ENCODE results near the gene UIMC1. TPM values are rescaled to one million over a fixed set of nuclear protein-coding genes. Genes with fewer than 3 reads are reported as not detected.
"Not testable (repeated sequence)": the region's sequence is repeated elsewhere in the genome, so short reads cannot be mapped to it uniquely, and the experiment has no call there.

The UIMC1 gene
- total RNA-seq, 1 experiment from 2014 or later, result 36.0 TPM

DNA sequence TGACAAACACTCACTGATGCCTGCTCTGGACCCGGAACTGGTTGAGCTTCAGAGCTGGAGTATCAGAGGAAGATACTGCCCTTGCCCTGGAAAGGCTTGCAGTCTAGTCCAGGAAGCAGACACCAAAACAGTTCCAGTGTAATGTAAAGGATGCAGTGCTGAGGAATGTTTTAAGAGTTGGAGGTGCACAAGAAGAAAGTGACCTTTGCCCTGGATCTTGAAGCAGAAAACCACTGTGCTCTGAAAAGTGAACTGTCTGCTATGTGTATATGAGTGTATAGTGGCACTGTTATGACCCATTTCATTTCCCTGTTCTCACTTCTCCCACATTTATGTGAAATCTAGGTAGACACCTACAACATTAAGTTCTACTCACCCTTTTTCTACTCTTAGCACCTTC, 18.0 kb upstream of the UIMC1 start:
- no peak for DNase-seq
- H3K27me3 ChIP-seq (ENCODE audit: control insufficient read depth, insufficient read depth, low read length), result no peaks in the 10 kb centered on the region
- H3K4me3 ChIP-seq (ENCODE audit: insufficient read depth, low read depth, low read length), result no peak overlapping the region
- H3K36me3 ChIP-seq (replicated peaks; ENCODE audit: control insufficient read depth, insufficient read depth, low read length), result peaks cover 3% of the 10 kb centered on the region

DNA sequence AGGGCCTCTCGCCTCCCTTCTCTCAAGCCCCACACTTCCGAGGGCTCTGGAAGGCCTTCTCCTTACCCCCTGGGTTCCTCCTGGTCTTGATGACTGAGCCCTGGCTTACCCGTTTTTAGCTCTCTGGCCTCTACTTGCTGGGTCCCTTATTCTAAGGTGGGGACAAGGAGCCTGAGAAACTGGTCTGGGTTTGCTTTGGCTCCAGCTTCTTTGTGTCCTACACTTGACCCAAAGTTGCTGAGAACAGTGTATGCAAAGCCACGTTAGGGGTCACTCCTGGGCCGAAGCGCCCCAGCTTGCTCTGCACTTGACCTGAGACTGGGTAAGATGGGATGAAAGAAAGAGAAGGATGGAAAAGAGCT, 16.7 kb upstream of the UIMC1 start:
- H3K36me3 ChIP-seq (replicated peaks; ENCODE audit: control insufficient read depth, insufficient read depth, low read length), result peaks cover 3% of the 10 kb centered on the region
- no peaks in the 10 kb centered on the region for H3K27me3 ChIP-seq (ENCODE audit: control insufficient read depth, insufficient read depth, low read length)
- no peak for DNase-seq
- peak overlapping the region; percentile 94 for H3K4me3 ChIP-seq (ENCODE audit: insufficient read depth, low read depth, low read length)

DNA sequence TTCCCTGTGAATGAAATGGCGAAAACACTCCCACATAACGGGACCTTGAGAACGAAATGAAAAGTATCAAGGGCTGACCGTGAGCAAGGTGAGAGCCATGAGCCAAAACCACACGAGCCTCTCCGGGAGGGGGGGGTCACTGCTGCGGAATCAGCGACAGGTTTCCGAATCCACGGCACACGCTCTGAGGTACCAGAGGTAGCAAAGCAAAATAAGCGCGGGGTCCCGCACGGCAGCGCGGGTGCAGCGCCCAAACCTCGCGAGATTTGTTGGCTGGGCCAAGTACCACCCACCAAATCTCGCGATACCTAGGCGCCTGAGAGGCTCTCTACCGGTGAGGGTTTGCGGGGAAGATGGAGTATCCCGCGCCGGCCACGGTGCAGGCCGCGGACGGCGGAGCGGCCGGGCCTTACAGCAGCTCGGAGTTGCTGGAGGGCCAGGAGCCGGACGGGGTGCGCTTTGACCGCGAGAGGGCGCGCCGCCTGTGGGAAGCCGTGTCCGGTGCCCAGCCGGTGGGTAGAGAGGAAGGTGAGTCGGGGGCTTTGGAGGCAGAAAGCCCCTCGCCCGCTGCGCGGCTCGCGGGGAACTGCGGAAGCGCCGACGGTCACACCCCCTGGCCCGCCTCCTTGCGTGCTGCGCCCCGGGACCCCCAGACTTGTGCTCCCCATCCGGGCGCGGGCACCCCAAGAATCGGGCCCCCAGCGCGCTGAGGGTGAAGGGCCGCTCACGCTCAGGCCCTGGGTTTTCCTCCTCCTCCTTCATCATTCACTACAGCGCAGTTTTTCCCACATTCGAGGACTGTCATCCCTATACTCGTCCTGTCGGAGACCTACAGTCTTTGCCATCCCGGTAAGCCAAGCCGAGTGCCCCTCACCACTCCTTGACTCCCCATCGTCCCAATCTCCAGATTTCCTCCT, 16.1 kb upstream of the UIMC1 start, which contains the start of gene ZNF346:
Gene ZNF346 (plus strand): TSS at position 311 of the 917 bp plus-strand sequence. CDS start 43 bp downstream, at position 354.
- Histone ChIP-seq H3K27me3 (ENCODE audit: control insufficient read depth, insufficient read depth, low read length) (no peaks in the 10 kb centered on the region), H3K36me3 (replicated peaks; ENCODE audit: control insufficient read depth, insufficient read depth, low read length) (peaks cover 3% of the 10 kb centered on the region), H3K4me3 (ENCODE audit: insufficient read depth, low read depth, low read length) (peak within 1 kb of the TSS; percentile 94)
- peak; percentile 97 for DNase-seq

DNA sequence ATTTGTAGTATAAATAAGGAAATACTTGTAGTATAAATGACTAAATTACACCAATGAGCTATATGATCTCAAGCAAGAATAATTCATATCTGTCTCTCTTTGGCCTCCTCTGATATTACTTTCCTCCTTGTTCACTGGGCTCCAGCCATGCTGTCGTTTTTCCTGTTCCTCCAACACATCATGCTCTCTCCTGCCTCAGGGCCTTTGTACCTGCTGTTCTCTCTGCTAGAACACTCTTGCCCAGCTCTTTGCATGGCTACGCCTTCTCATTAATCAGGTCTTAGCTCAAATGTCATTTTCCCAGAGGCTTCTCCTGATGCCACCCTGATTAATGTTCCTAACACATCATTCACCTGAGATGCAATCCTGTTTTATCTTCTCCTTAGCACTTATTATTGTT, 13.5 kb upstream of the UIMC1 start:
- Histone ChIP-seq H3K36me3 (replicated peaks; ENCODE audit: control insufficient read depth, insufficient read depth, low read length) (peaks cover 3% of the 10 kb centered on the region), H3K4me3 (ENCODE audit: insufficient read depth, low read depth, low read length) (no peak overlapping the region), H3K27me3 (ENCODE audit: control insufficient read depth, insufficient read depth, low read length) (no peaks in the 10 kb centered on the region)
- DNase-seq, result no peak

DNA sequence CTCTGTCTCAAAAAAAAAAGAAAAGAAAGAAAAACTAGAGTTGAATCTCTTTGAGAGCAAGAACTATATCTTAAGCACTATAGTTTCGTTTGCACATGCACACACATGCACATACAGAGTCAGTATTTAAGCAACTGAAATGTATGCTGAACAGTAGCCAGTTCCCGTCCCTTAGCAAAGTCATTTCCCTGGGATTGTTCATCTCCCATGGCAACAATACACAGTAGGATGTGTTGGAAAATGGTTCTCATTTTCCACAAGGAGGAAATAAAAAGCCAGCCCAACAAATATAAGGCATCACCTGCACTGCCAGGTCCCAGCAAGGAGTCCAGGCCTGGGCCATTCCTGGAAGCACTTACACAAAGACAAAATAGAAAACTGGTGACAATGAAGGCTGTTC, 11.8 kb upstream of the UIMC1 start:
- Histone ChIP-seq H3K27me3 (ENCODE audit: control insufficient read depth, insufficient read depth, low read length) (no peaks in the 10 kb centered on the region), H3K4me3 (ENCODE audit: insufficient read depth, low read depth, low read length) (no peak overlapping the region), H3K36me3 (replicated peaks; ENCODE audit: control insufficient read depth, insufficient read depth, low read length) (no peaks in the 10 kb centered on the region)
- DNase-seq, result no peak

DNA sequence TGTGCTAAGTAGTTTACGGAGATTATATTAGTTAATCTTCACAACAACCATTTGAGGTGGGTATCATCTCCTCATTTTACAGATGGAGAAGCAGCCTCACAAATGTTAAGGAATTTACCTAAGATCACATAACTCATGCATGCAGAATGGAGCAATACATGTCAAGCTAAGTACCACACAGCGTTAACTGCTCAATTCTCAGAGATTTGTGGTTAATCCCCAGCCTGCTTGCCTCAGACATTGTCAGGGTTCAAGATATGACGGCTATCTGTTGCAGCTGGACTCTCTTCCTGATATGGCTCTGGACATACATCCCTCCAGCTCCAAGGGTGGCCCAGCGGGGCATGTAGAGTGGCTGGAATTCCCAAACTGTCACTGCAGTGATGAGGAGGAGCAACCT, 8.6 kb upstream of the UIMC1 start:
- Histone ChIP-seq H3K27me3 (ENCODE audit: control insufficient read depth, insufficient read depth, low read length) (no peaks in the 10 kb centered on the region), H3K36me3 (replicated peaks; ENCODE audit: control insufficient read depth, insufficient read depth, low read length) (no peaks in the 10 kb centered on the region)
- no peak for DNase-seq

DNA sequence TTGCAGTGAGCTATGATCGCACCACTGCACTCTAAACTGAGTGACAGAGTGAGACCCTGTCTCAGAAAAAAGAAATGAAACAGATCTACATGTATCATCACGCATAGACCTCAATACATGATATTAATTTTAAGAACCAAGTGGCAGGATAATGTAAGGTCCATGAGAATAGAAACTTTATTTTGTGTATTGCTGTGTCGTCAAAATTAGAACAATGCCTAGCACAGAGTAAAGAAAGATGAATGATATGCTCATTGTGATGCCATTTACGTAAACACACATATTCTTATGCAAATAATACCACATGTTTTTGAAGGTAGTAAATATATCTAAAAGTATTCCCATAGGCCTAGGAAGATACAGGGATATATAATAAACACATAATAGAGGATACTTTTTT, 3.6 kb upstream of the UIMC1 start:
- no peak for DNase-seq
- Histone ChIP-seq H3K4me3 (ENCODE audit: insufficient read depth, low read depth, low read length) (no peak overlapping the region), H3K36me3 (replicated peaks; ENCODE audit: control insufficient read depth, insufficient read depth, low read length) (no peaks in the 10 kb centered on the region), H3K27me3 (ENCODE audit: control insufficient read depth, insufficient read depth, low read length) (no peaks in the 10 kb centered on the region)

More for the DNA sequence above, 8.6 kb upstream of the UIMC1 start:
- no peak overlapping the region for H3K4me3 ChIP-seq (ENCODE audit: insufficient read depth, low read depth, low read length)

DNA sequence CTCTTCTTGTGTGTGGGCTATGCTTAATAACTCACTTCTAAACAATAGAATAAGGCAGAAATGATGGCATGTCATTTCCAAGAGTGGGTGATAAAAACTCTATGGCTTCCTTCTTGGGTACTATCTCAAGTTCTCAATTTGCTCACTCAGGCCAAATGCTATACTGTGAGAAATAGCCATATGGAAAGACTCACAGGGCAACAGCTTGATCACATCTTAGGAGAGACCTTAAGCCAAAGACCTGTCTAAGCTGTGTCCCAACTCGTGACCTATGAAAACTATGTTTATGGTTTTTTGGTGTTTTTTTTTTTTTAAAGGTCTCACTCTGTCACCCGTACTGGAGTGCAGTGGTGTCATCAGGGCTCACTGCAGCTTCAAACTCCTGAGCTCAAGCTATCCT, 2.1 kb upstream of the UIMC1 start:
- no peak overlapping the region for H3K4me3 ChIP-seq (ENCODE audit: insufficient read depth, low read depth, low read length)
- no peak for DNase-seq
- H3K36me3 ChIP-seq (replicated peaks; ENCODE audit: control insufficient read depth, insufficient read depth, low read length), result no peaks in the 10 kb centered on the region
- no peaks in the 10 kb centered on the region for H3K27me3 ChIP-seq (ENCODE audit: control insufficient read depth, insufficient read depth, low read length)

DNA sequence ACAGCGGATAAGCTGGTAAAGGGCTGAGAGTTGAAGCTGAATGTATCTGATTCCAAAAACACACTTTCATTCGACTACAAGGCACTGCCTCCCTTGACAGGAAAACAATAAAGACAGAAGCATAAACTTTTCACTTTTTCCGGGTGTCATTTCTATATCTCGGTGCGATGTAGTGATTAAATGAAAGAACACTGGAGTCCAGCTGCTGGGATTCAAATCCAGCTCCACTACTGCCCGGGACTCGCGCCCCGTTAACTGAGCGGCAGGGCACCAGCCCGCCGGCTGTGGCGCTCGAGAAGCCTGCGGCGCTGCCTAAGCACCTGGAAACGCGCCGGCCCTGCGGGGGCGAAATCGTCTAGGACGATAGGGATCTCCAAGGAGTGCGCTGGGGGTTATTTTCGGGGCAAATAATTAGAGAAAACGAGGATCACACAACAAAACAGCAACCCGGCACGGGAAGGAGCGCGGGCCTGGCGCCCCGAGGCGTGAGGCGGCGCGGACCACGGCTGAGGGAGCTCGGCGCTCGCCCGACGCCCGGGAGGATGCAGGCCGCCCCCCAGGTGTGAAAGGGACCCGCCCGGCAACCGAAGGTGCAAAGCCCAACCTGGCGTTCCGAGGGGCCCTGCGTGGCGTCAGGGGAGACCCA, 837 bp downstream of the UIMC1 start:
- no peaks in the 10 kb centered on the region for H3K36me3 ChIP-seq (replicated peaks; ENCODE audit: control insufficient read depth, insufficient read depth, low read length)
- DNase-seq, result no peak
- peak overlapping the region; percentile 98 for H3K4me3 ChIP-seq (ENCODE audit: insufficient read depth, low read depth, low read length)
- no peaks in the 10 kb centered on the region for H3K27me3 ChIP-seq (ENCODE audit: control insufficient read depth, insufficient read depth, low read length)

DNA sequence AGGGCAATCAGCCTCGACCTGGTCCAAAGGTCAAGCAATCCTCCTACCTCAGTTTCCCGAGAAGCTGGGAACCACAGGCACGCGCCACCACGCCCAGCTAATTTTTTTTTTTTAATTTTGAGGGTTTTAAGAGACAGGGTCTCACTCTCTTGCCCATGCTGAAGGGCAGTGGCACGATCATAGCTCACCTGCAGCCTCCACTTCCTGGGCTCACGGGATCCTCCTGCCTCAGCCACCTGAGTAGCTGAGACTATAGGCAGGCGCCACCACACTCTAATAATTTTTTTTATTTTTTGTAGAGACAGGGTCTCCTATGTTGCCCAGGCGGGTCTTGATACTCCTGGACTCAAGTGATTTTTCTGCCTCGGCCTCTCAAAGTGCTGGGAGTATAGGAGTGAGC, 1.6 kb downstream of the UIMC1 start:
- DNase-seq, result no peak
- Histone ChIP-seq H3K4me3 (ENCODE audit: insufficient read depth, low read depth, low read length) (peak overlapping the region; percentile 98; the same call in 1 of the 2 replicates), H3K36me3 (replicated peaks; ENCODE audit: control insufficient read depth, insufficient read depth, low read length) (no peaks in the 10 kb centered on the region), H3K27me3 (ENCODE audit: control insufficient read depth, insufficient read depth, low read length) (no peaks in the 10 kb centered on the region)

DNA sequence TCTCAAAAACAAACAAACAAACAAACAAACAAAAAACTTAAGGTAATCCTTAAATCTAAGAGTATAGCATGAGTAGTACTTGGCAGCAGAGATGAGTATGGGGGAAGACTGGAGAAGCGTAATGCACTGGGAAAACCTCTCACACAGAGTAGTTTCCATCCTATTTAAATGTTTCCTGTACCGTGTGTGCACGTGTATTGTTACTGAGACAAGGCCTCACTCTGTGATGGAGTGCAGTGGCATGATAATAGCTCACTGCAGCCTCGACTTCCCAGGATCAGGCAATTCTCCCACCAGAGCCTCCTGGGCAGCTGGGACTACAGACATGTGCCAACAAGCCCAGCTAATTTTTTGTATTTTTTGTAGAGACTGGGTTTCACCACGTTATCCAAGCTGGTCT, 2.9 kb downstream of the UIMC1 start:
- Histone ChIP-seq H3K36me3 (replicated peaks; ENCODE audit: control insufficient read depth, insufficient read depth, low read length) (no peaks in the 10 kb centered on the region), H3K27me3 (ENCODE audit: control insufficient read depth, insufficient read depth, low read length) (no peaks in the 10 kb centered on the region), H3K4me3 (ENCODE audit: insufficient read depth, low read depth, low read length) (no peak overlapping the region)
- no peak for DNase-seq

DNA sequence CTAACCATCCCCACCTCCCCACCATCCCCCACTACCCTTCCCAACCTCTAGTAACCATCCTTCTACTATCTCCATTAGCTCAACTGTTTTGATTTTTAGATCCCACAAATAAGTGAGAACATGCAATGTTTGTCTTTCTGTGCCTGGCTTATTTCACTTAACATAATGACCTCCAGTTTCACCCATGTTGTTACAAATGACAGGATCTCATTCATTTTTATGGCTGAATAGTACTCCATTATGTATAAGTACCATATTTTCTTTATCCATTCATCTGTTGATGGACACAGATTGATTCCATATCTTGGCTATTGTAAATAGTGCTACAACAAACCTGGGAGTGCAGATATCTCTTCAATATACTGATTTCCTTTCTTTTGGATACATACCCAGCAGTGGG, 7.1 kb downstream of the UIMC1 start:
- DNase-seq; H3K36me3 ChIP-seq (replicated peaks; ENCODE audit: control insufficient read depth, insufficient read depth, low read length); H3K4me3 ChIP-seq (ENCODE audit: insufficient read depth, low read depth, low read length); H3K27me3 ChIP-seq (ENCODE audit: control insufficient read depth, insufficient read depth, low read length): not testable (repeated sequence)

DNA sequence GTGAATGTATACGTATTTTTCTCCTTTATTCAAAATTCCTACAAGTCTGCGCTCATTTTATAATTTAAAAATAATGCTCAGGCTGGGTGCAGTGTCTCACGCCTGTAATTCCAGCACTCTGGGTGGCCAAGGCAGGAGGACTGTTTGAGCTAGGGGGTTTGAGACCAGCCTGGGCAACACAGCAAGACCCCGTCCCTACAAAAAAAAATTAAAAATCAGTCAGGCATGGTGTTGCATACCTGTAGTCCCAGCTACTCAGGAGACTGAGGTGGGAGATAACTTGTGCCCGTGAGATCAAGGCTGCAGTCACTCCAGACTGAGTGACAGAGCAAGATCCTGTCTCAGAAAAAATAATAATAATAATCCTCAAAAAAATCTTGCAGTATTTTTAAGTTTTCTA, 7.8 kb downstream of the UIMC1 start:
- H3K4me3 ChIP-seq (ENCODE audit: insufficient read depth, low read depth, low read length), result no peak overlapping the region
- no peak for DNase-seq
- no peaks in the 10 kb centered on the region for H3K36me3 ChIP-seq (replicated peaks; ENCODE audit: control insufficient read depth, insufficient read depth, low read length)
- H3K27me3 ChIP-seq (ENCODE audit: control insufficient read depth, insufficient read depth, low read length), result no peaks in the 10 kb centered on the region

DNA sequence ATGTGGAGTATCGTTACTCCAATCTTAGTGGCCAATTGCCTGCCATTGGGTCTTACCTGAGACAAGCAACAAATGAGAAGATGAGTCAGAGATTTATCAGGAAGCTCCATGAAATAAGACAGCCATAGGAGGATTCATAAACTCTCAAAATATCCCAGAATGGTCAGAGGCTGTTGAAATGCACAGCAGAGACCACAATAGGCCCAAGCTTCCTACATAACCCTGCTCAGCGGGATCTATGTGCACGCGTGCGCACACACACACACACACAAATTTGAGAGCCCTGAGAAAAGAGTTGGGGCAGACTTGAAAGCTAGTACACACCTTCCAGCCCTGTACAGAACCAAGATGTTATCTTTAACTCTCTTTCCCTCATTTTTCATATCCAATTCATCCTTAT, 9.8 kb downstream of the UIMC1 start:
- Histone ChIP-seq H3K27me3 (ENCODE audit: control insufficient read depth, insufficient read depth, low read length) (no peaks in the 10 kb centered on the region), H3K4me3 (ENCODE audit: insufficient read depth, low read depth, low read length) (no peak overlapping the region), H3K36me3 (replicated peaks; ENCODE audit: control insufficient read depth, insufficient read depth, low read length) (no peaks in the 10 kb centered on the region)
- no peak for DNase-seq

All from H7 (cell line).